Coronary artery (tissue), 2 donors: Measurements from ENCODE around the gene ESR2.

Experiments used
- DNase-seq: peaks from one replicate; pipeline ENCODE4 v3.0.0-alpha.2; 2017; ENCODE audit warnings: low spot score
- H3K27ac ChIP-seq, 2 donors: fragments of 200-600 bp; sonication (generic); one replicate each; pipeline ENCODE4 v1.5.1; 2016 to 2019
- H3K4me3 ChIP-seq: fragments of 200-600 bp; sonication (generic); 2 replicates; pipeline ENCODE4 v1.5.1; 2016; ENCODE audit warnings: mild to moderate bottlenecking, moderate library complexity
- CTCF ChIP-seq: fragments of 200-600 bp; sonication (generic); IDR thresholded peaks from one replicate; pipeline ENCODE4 v1.5.1; 2019; ENCODE audit warnings: antibody characterized with exemption

ESR2 gene

GRCh38 chr14:64194404-64194803, 99.8 kb downstream of the ESR2 start:
- DNase-seq = no peak
- Histone ChIP-seq H3K4me3 (no peak overlapping the region), H3K27ac (no peak overlapping the region)
- TF ChIP-seq CTCF = no peak

GRCh38 chr14:64193821-64194220, 100.3 kb downstream of the ESR2 start:
- TF ChIP-seq CTCF = no peak
- no peak overlapping the region for H3K4me3 ChIP-seq
- H3K27ac ChIP-seq = no peak overlapping the region
- no peak for DNase-seq

- no peak for TF ChIP-seq CTCF
- DNase-seq = no peak
- H3K4me3 ChIP-seq = no peak overlapping the region
- no peak overlapping the region for H3K27ac ChIP-seq
These were observed 102.4 kb downstream of the ESR2 start for GRCh38 chr14:64191756-64192155.

- DNase-seq = no peak
- no peak overlapping the region for H3K27ac ChIP-seq
- no peak overlapping the region for H3K4me3 ChIP-seq
- TF ChIP-seq CTCF = no peak
These were observed 103.1 kb downstream of the ESR2 start for GRCh38 chr14:64190974-64191502.

GRCh38 chr14:64187331-64187730, 106.8 kb downstream of the ESR2 start:
- TF ChIP-seq CTCF = no peak
- DNase-seq = no peak
- H3K27ac ChIP-seq = no peak overlapping the region
- no peak overlapping the region for H3K4me3 ChIP-seq

- no peak for TF ChIP-seq CTCF
- DNase-seq = no peak
- H3K27ac ChIP-seq = no peak overlapping the region
- H3K4me3 ChIP-seq = no peak overlapping the region
These were observed 107.7 kb downstream of the ESR2 start for GRCh38 chr14:64186231-64187129.

- H3K4me3 ChIP-seq = no peak overlapping the region
- no peak for TF ChIP-seq CTCF
- H3K27ac ChIP-seq = no peak overlapping the region
- DNase-seq = no peak
These were observed 109.0 kb downstream of the ESR2 start for GRCh38 chr14:64185184-64185583.
